RWPE1 (cell line): ENCODE measurements around the gene PLA2G12A.

Experiments used
- CTCF ChIA-PET: fragments of 350-600 bp; sonication (Branson Sonifier 250); formaldehyde crosslinking; extraction: SDS; loops from one replicate; lab custom pipeline; 2021; lab: Yijun Ruan, JAX
- POLR2A ChIA-PET: fragments of 400-600 bp; formaldehyde crosslinking; extraction: SDS; loops from one replicate; lab custom pipeline; 2020; ENCODE audit warnings: antibody characterized with exemption; ENCODE audit not compliant: low non-redundant PET; lab: Yijun Ruan, JAX
- DNase-seq: peaks from one replicate; pipeline ENCODE4 v3.0.0; 2012; ENCODE audit warnings: low spot score
- H3K27ac ChIP-seq: fragments of 450-650 bp; 2 replicates; pipeline ENCODE4 v1.5.1; 2017
- TF ChIP-seq, protein P1 (sequence below): fragments of 450-650 bp; conservative IDR thresholded peaks from 2 replicates; pipeline ENCODE4 v1.5.1; 2017; ENCODE audit warnings: low read depth, mild to moderate bottlenecking

The PLA2G12A gene

DNA sequence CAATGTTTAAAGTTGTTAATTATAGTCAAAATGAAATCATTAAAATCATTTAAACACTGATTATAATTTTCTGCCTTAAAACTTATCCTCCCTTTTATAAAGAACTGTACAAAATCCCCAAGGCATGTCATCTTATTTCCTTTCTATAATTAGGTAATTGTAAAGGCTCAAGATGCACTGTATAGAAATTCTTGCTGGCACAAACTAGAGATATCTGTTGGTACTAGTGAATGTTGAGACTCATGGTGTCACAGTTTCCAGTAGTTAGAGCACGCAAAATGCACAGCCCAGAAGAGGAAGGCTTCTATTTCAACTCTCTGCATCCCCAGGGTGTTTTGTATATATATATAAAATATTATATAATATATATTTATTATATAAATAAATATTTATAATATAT, 22.7 kb upstream of the PLA2G12A start:
- TF ChIP-seq, protein P1, sequence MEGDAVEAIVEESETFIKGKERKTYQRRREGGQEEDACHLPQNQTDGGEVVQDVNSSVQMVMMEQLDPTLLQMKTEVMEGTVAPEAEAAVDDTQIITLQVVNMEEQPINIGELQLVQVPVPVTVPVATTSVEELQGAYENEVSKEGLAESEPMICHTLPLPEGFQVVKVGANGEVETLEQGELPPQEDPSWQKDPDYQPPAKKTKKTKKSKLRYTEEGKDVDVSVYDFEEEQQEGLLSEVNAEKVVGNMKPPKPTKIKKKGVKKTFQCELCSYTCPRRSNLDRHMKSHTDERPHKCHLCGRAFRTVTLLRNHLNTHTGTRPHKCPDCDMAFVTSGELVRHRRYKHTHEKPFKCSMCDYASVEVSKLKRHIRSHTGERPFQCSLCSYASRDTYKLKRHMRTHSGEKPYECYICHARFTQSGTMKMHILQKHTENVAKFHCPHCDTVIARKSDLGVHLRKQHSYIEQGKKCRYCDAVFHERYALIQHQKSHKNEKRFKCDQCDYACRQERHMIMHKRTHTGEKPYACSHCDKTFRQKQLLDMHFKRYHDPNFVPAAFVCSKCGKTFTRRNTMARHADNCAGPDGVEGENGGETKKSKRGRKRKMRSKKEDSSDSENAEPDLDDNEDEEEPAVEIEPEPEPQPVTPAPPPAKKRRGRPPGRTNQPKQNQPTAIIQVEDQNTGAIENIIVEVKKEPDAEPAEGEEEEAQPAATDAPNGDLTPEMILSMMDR: no peak
- no peak for DNase-seq
- no peak overlapping the region for H3K27ac ChIP-seq
- ChIA-PET CTCF (interaction anchor here (0.5 kb wide), 1 partner anchor 379 kb away, joined by 3 read pairs; no protein-coding TSS in a partner anchor), POLR2A (no interaction called here)

DNA sequence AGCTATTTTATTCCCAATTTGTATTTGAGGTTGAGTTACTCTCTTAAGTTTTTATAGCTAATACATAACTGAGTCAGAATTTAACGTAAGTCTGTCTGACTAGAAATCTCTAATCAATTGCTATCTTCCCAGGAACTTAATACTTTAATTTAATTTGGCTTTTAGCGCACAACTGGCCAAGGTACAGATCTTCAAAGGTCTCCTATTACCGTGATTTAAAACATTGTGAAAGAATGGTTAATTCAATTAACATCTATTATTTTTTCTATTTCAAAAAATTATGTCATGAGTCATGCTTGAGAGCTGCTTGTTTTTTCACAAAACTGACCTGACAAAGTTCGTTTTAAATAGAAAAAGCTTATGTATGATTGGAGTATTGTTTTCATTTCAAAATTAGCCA, 22.0 kb upstream of the PLA2G12A start:
- CTCF ChIA-PET: interaction anchor here (0.6 kb wide), 1 partner anchor 22 kb away, joined by 3 read pairs; no protein-coding TSS in a partner anchor
- DNase-seq: no peak
- POLR2A ChIA-PET: no interaction called here
- TF ChIP-seq, protein P1: no peak
- H3K27ac ChIP-seq: no peak overlapping the region

DNA sequence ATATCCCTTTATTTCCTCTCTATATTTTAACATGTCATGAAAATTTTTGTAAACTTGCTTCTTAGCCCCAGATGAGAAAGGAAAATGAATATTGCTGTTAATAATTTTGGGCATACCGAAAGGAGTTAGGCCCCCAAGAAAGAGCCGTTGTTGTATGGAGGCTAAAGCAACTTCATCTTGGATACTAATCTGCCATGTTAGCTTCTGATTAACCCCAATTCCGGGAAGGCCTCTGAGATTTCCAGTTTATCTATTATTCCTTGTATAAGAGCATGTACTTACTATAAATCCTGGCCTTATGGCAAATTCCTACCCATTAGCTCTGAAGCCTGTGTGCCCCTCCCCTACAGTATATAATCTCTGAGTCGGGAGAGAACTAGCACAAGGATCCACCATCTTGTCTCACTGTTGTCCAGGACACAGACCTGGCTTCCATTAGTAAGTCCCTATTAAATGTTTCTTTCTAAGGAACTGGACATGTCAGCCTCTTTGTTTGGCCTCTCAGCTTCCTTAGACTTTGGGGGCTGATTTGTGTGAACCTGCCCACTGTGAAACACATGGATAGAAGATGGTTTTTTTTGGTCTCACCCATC, 20.9 kb upstream of the PLA2G12A start:
- TF ChIP-seq, protein P1: no peak
- no peak overlapping the region for H3K27ac ChIP-seq
- ChIA-PET POLR2A (no interaction called here), CTCF (no interaction called here)
- no peak for DNase-seq

DNA sequence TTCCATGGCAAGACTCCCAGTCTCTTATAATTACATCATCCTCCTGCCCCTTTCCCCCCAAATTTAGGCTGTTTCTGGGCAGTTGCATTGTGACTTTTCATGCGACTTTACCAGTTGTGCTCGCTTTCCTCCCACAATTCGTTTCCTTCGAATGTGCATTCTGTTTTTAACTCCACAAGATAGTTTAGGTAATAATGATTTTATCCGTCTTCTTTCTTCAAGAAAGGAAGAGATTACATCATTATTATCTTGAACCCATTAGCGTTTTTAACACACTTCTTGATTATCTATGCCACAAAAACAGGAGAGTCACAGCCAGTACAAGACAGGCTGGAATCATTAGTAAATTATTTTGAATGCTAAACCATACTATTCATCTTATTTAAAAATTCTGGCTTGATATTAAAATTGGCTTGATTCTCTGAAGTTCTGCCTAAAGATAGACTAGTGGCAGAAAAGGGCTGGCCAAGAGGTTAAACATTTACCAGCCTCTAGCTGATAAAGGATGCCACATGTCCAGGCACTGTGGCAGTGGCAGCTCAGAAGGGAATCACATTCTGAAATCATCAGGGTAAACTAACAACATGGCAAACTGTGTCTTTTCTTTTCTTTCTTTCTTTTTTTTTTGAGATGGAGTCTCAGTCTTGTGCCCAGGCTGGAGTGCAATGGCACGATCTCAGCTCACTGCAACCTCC, 19.7 kb upstream of the PLA2G12A start:
- no peak for DNase-seq
- TF ChIP-seq, protein P1: no peak
- ChIA-PET POLR2A (no interaction called here), CTCF (no interaction called here)
- H3K27ac ChIP-seq: no peak overlapping the region

DNA sequence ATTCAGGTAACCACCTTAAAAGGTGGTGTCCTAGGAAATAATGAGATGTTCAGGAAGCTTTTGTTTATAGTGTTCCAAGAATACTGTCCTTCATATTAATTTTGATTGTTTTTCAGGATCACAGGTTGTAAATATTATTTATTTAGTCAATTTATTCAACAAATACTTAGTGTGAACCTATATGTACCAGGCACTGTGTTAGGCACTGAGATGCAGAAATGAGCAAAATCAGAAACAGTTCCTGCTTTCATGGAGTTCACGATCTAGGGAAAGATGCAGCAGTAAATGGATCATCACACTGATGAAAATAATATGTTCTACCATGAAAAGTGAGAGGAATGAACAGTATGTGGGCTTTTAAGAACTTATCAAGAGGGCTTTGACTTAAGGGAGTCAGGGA, 18.2 kb upstream of the PLA2G12A start:
- DNase-seq: no peak
- TF ChIP-seq, protein P1: no peak
- CTCF ChIA-PET: no interaction called here
- H3K27ac ChIP-seq: no peak overlapping the region
- POLR2A ChIA-PET: no interaction called here

DNA sequence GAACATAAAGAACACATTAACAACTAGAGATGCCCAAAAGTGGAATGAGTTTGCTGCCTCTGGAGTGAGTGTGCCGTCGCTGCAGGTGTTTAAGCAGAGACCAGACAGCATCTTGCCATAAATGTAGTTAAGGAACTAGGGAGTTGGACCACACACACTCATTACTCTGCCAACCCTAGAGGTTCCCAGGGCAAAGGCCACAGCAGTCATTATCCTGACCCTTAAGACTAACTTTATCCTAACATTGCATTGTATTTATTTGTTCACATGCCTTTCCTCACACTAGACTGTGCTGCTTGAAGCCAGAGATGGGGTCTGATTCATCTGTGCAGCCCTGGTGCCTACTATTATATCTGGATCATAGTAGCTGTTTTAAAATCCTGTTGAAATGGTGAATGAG, 16.9 kb upstream of the PLA2G12A start:
- POLR2A ChIA-PET: no interaction called here

More for the DNA sequence above, 16.9 kb upstream of the PLA2G12A start:
- H3K27ac ChIP-seq: no peak overlapping the region
- CTCF ChIA-PET: no interaction called here
- no peak for DNase-seq
- TF ChIP-seq, protein P1: no peak
